GM12892 (cell line): ENCODE data around the gene CNIH3.

Experiments
- DNase-seq: peaks from one replicate; pipeline ENCODE4 v3.0.0; 2011; ENCODE audit not compliant: insufficient read length
- FAIRE-seq: peaks from 2 replicates; lab custom pipeline; 2011; peaks lifted over from hg19 to GRCh38; lab: Jason Lieb, UNC
- POLR2A ChIP-seq: IDR thresholded peaks from 2 replicates; pipeline ENCODE4 v1.6.1; 2011; ENCODE audit warnings: low read depth, low read length, control low read depth
- POLR2AphosphoS5 ChIP-seq: IDR thresholded peaks from 2 replicates; pipeline ENCODE4 v1.6.1; 2011; ENCODE audit warnings: low read depth, low read length, control low read depth
- TAF1 ChIP-seq: IDR thresholded peaks from 2 replicates; pipeline ENCODE4 v1.6.1; 2011; ENCODE audit warnings: low read depth, mild to moderate bottlenecking, control low read depth, low read length, borderline replicate concordance

Gene CNIH3

GRCh38 chr1:224632381-224632871 lies 16.3 kb downstream of the CNIH3 start:
- no peak for DNase-seq
- TF ChIP-seq POLR2A (no peak), POLR2AphosphoS5 (no peak), TAF1 (no peak)
- FAIRE-seq, result no peak

- no peak for TF ChIP-seq TAF1
- no peak for FAIRE-seq
- no peak for DNase-seq
Observed at GRCh38 chr1:224632921-224633321, 16.8 kb downstream of the CNIH3 start.

GRCh38 chr1:224635356-224635755 lies 19.2 kb downstream of the CNIH3 start:
- DNase-seq (no peak), FAIRE-seq (no peak)
- TF ChIP-seq POLR2A, result no peak
- TF ChIP-seq TAF1, result no peak
- no peak for TF ChIP-seq POLR2AphosphoS5

- DNase-seq (no peak), FAIRE-seq (no peak)
- no peak for TF ChIP-seq POLR2AphosphoS5
- no peak for TF ChIP-seq TAF1
- no peak for TF ChIP-seq POLR2A
Observed at GRCh38 chr1:224637515-224637914, 21.4 kb downstream of the CNIH3 start.

- TF ChIP-seq POLR2AphosphoS5 (no peak), TAF1 (no peak), POLR2A (no peak)
- DNase-seq (no peak), FAIRE-seq (no peak)
Observed at GRCh38 chr1:224637936-224638335, 21.8 kb downstream of the CNIH3 start.

GRCh38 chr1:224639426-224639975 lies 23.4 kb downstream of the CNIH3 start:
- FAIRE-seq, result no peak

GRCh38 chr1:224640018-224640417 lies 23.9 kb downstream of the CNIH3 start:
- DNase-seq (no peak), FAIRE-seq (no peak)
- TF ChIP-seq TAF1 (no peak), POLR2A (no peak), POLR2AphosphoS5 (no peak)

More at GRCh38 chr1:224639426-224639975, 23.4 kb downstream of the CNIH3 start:
- no peak for TF ChIP-seq POLR2AphosphoS5
- TF ChIP-seq POLR2A, result no peak
- TF ChIP-seq TAF1, result no peak
- DNase-seq, result no peak

GRCh38 chr1:224640587-224640986 lies 24.5 kb downstream of the CNIH3 start:
- DNase-seq, result no peak

GRCh38 chr1:224641030-224641429 lies 24.9 kb downstream of the CNIH3 start:
- DNase-seq (no peak), FAIRE-seq (no peak)
- TF ChIP-seq POLR2AphosphoS5 (no peak), POLR2A (no peak), TAF1 (no peak)

More at GRCh38 chr1:224640587-224640986, 24.5 kb downstream of the CNIH3 start:
- no peak for FAIRE-seq
- no peak for TF ChIP-seq POLR2A
- TF ChIP-seq TAF1, result no peak
- no peak for TF ChIP-seq POLR2AphosphoS5

- TF ChIP-seq TAF1 (no peak), POLR2AphosphoS5 (no peak), POLR2A (no peak)
- no peak for FAIRE-seq
Observed at GRCh38 chr1:224643653-224644052, 27.5 kb downstream of the CNIH3 start.

GRCh38 chr1:224644553-224645154 lies 28.5 kb downstream of the CNIH3 start:
- peak; percentile 90 for FAIRE-seq
- TF ChIP-seq POLR2A (no peak), TAF1 (no peak), POLR2AphosphoS5 (no peak)
- peak; percentile 55 for DNase-seq

More at GRCh38 chr1:224643653-224644052, 27.5 kb downstream of the CNIH3 start:
- DNase-seq, result no peak

- TF ChIP-seq POLR2A (no peak), POLR2AphosphoS5 (no peak), TAF1 (no peak)
- no peak for DNase-seq
- no peak for FAIRE-seq
Observed at GRCh38 chr1:224647449-224647848, 31.3 kb downstream of the CNIH3 start.

GRCh38 chr1:224650290-224650689 lies 34.2 kb downstream of the CNIH3 start:
- no peak for TF ChIP-seq POLR2A
- TF ChIP-seq TAF1, result no peak
- TF ChIP-seq POLR2AphosphoS5, result no peak
- FAIRE-seq (no peak), DNase-seq (no peak)

GRCh38 chr1:224651188-224651587 lies 35.1 kb downstream of the CNIH3 start:
- no peak for FAIRE-seq
- TF ChIP-seq POLR2A (no peak), POLR2AphosphoS5 (no peak), TAF1 (no peak)
- no peak for DNase-seq
